Measurements from ENCODE around the gene AGO3. TPM values are rescaled to one million over a fixed set of nuclear protein-coding genes. Genes with fewer than 3 reads are reported as not detected.
A peak's percentile ranks its signal among the peaks of the same experiment; 100 is the strongest.

AGO3 gene
- total RNA-seq, 1 experiment from 2014 or later = 50.1 TPM

GRCh38 chr1:36007741-36008140 lies 76.8 kb downstream of the AGO3 start:
- intact Hi-C loops (cut with micrococcal nuclease; ENCODE audit: unreplicated experiment) = loop anchor here (1.0 kb wide), 1 partner anchor 27 kb away; no protein-coding TSS in a partner anchor
- no TSS peak for BruUV-seq (replicated peaks)
- Histone ChIP-seq H3K36me3 (ENCODE audit: low read depth) (no peaks in the 10 kb centered on the region; the same call in 1 of the 2 replicates), H3K4me1 (replicated peaks; ENCODE audit: insufficient read depth) (peaks cover 18% of the 10 kb centered on the region), H3K9me3 (ENCODE audit: insufficient read depth, low read depth) (no peaks in the 10 kb centered on the region), H3F3A (ENCODE audit: insufficient read depth, low read depth) (no peaks in the 10 kb centered on the region; the same call in 1 of the 2 replicates), H3K4me3 (no peak overlapping the region), H3K9me2 (ENCODE audit: insufficient read depth) (no peaks in the 10 kb centered on the region), H2AFZ (no peak overlapping the region), H3K4me2 (no peak overlapping the region), H3K79me2 (ENCODE audit: low read depth) (no peaks in the 10 kb centered on the region), H4K20me1 (ENCODE audit: insufficient read depth) (no peaks in the 10 kb centered on the region), H3K27ac (peak overlapping the region; percentile 71), H3K27me3 (ENCODE audit: insufficient read depth, low read depth) (no peaks in the 10 kb centered on the region)
- ChIA-PET POLR2A (ENCODE audit: unreplicated experiment) (interaction anchor here (0.6 kb wide), 1 partner anchor 237 kb away, joined by 3 read pairs; no protein-coding TSS in a partner anchor), CTCF (no interaction called here)
- TF ChIP-seq EZH2 (IDR thresholded peaks at IDR 0.05; ENCODE audit: low read depth) (no peak), CTCF (conservative IDR thresholded peaks at IDR 0.05) (no peak)
- no peak for DNase-seq

- H3K9me2 ChIP-seq (ENCODE audit: insufficient read depth) = no peaks in the 10 kb centered on the region
- POLR2A ChIA-PET (ENCODE audit: unreplicated experiment) = interaction anchor here (0.6 to 0.7 kb wide), 3 partner anchors 78 to 741 kb away, joined by 3 to 6 read pairs (median 3); partner anchors contain the start of gene AGO3
- TF ChIP-seq CTCF (conservative IDR thresholded peaks at IDR 0.05) (no peak), EZH2 (IDR thresholded peaks at IDR 0.05; ENCODE audit: low read depth) (no peak)
- intact Hi-C loops (cut with micrococcal nuclease; ENCODE audit: unreplicated experiment) = loop anchor here (1.0 kb wide), 1 partner anchor 26 kb away; no protein-coding TSS in a partner anchor
- H4K20me1 ChIP-seq (ENCODE audit: insufficient read depth) = no peaks in the 10 kb centered on the region
- H3K79me2 ChIP-seq (ENCODE audit: low read depth) = no peaks in the 10 kb centered on the region
- peaks cover 18% of the 10 kb centered on the region for H3K4me1 ChIP-seq (replicated peaks; ENCODE audit: insufficient read depth)
- peak overlapping the region; percentile 49 for H3K4me2 ChIP-seq
- H3F3A ChIP-seq (ENCODE audit: insufficient read depth, low read depth) = no peaks in the 10 kb centered on the region; the same call in 1 of the 2 replicates
- peak; percentile 57 to 87 for DNase-seq
- H3K9me3 ChIP-seq (ENCODE audit: insufficient read depth, low read depth) = no peaks in the 10 kb centered on the region
- no peaks in the 10 kb centered on the region for H3K27me3 ChIP-seq (ENCODE audit: insufficient read depth, low read depth)
- BruUV-seq (replicated peaks) = TSS peak; percentile 61
- no peak overlapping the region for H2AFZ ChIP-seq
- CTCF ChIA-PET = no interaction called here
- H3K27ac ChIP-seq = peak overlapping the region; percentile 71
- H3K4me3 ChIP-seq = no peak overlapping the region
- peaks cover 4% of the 10 kb centered on the region; the same call in 1 of the 2 replicates for H3K36me3 ChIP-seq (ENCODE audit: low read depth)
Observed at GRCh38 chr1:36008546-36009197, 77.8 kb downstream of the AGO3 start.

- Histone ChIP-seq H3K9me2 (ENCODE audit: insufficient read depth) (no peaks in the 10 kb centered on the region), H3K4me3 (no peak overlapping the region), H3K4me2 (no peak overlapping the region), H3K4me1 (replicated peaks; ENCODE audit: insufficient read depth) (no peaks in the 10 kb centered on the region), H2AFZ (no peak overlapping the region), H3K36me3 (ENCODE audit: low read depth) (0 out of 2 replicates have a peak, but pooled peaks cover 7% of the 10 kb centered on the region), H3K79me2 (ENCODE audit: low read depth) (no peaks in the 10 kb centered on the region), H3K27ac (no peak overlapping the region), H3K9me3 (ENCODE audit: insufficient read depth, low read depth) (no peaks in the 10 kb centered on the region), H4K20me1 (ENCODE audit: insufficient read depth) (no peaks in the 10 kb centered on the region), H3K27me3 (ENCODE audit: insufficient read depth, low read depth) (no peaks in the 10 kb centered on the region), H3F3A (ENCODE audit: insufficient read depth, low read depth) (no peaks in the 10 kb centered on the region)
- no peak for TF ChIP-seq EZH2 (IDR thresholded peaks at IDR 0.05; ENCODE audit: low read depth)
- no peak for TF ChIP-seq CTCF (conservative IDR thresholded peaks at IDR 0.05)
- no TSS peak for BruUV-seq (replicated peaks)
- intact Hi-C loops (cut with micrococcal nuclease; ENCODE audit: unreplicated experiment) = no loop called here
- POLR2A ChIA-PET (ENCODE audit: unreplicated experiment) = no interaction called here
- CTCF ChIA-PET = interaction anchor here (0.7 kb wide), 1 partner anchor 32 kb away, joined by 6 read pairs; no protein-coding TSS in a partner anchor
- no peak for DNase-seq
Observed at GRCh38 chr1:36014722-36015220, 83.9 kb downstream of the AGO3 start.
